ENCODE data around the gene ATP6V0E1.
A peak's percentile ranks its signal among the peaks of the same experiment; 100 is the strongest.
"Not testable (repeated sequence)": the region's sequence is repeated elsewhere in the genome, so short reads cannot be mapped to it uniquely, and the experiment has no call there.

The ATP6V0E1 gene

DNA sequence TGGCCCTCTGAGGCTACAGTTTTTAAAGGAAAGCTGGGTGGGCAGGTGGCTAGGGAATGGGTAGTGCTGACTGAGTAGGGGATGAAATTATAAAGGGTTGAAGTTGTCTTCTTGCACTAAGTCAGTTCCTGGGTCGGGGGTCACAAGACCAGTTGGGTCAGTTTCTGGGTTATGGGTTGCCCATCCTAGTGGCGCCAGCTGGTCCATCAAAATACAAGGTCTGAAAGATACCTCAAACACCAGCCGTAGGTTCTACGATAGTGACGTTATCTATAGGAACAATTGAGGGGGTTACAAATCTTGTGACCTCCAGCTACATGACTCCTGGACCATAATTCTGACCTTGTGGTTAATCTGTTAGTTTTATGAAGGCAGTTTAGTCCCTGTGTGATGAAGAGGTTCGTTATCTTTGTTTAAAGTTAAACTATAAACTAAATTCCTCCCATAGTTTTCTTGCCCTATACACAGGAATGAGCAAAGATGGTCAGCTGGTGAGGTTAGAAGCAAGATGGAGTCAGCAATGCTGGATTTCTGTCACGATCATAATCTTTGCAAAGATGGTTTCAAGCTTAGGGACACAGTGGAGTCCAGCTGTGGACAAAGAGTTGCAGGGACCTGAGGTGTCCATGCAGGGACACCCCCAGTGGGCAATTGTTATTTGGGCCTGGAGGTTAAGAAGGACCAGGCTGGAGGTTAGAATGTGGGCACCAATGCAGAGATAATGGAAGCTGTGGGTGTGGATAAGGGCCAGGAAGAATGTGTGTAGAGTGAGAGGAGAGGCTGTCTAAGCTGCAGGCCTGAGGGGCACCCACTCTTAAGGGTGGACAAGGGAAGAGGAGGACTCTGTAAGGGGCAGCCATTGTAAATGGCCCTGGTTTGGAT, 58.6 kb downstream of the ATP6V0E1 start:
- no peak for DNase-seq

DNA sequence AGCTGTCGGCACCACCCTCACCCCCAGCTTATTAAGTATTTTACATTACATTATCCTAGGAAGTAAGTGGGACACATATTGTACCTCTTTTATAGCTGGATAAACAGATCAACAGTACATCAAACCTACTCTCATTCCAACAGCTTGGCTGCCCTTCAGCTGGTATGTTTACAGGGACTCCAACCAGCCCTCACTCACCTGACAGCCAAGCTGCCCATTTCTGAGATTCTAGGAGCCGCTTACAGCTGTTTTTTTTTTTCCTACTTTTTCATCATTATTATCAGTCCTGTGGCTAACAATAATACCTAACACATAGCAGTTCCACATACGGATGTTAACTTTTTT, 59.2 kb downstream of the ATP6V0E1 start:
- DNase-seq, result no peak

DNA sequence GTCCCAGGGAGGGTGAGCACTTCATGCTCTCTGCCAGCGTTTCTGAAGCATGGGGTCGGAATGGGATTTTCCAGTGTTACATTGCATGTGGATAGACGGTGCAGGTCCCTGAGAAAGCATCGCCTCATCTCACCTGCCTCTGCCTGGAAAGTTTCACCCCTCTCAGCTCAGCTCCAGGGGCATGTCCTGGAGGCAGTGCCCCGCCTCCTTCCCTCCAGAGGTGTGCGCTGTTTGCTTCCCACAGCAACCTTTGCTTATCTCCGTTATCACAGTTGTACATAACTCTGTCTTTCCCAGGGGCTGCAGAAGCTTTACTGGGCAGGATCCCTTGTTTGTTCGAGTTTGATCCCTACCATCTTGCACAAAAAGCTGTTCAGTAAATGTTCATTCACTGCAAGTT, 61.9 kb downstream of the ATP6V0E1 start:
- no peak for DNase-seq

DNA sequence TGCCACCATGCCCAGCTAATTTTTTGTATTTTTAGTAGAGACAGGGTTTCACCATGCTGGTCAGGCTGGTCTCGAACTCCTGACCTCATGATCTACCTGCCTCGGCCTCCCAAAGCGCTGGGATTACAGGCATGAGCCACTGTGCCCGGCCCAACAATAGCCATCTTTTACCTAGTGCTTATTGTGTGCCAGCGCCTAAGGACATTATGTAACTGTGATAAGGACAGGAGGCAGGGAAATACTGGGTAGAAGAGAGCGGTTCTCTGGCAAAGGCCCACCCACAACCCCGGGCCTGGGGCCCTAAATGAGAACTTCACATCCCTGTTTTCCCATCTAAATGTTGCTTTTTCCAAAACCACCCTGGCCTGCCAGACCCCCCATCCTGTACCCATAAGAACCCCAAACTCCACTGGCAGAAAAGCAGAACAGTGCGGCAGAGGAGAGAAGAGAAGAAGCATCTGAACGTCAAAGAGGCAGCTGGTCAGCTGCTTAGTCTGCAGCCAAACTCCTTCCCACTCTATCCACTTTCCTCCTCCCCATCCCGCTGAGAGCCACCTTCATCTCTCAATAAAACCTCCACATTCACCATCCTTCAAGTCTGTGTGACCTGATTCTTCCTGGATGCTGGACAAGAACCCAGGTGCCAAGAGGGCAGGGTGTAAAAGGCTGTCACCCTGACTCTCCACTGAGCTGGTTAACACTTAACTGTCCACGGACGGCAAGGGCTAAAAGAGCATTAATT, 63.7 kb downstream of the ATP6V0E1 start:
- not testable (repeated sequence) for DNase-seq

DNA sequence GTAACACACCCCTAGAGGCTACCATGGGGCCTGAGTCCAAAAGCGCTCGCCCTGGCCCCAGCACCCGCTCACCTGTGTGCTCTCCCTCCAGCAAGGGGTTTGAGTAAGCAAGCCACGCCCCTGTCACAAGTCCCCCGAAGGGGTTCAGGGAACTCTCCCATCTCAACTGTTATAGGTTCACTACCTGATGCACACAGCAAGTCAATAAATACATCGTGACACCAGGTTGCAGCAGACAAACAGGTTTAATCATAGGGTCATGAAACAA, 64.2 kb downstream of the ATP6V0E1 start:
- DNase-seq, result no peak

DNA sequence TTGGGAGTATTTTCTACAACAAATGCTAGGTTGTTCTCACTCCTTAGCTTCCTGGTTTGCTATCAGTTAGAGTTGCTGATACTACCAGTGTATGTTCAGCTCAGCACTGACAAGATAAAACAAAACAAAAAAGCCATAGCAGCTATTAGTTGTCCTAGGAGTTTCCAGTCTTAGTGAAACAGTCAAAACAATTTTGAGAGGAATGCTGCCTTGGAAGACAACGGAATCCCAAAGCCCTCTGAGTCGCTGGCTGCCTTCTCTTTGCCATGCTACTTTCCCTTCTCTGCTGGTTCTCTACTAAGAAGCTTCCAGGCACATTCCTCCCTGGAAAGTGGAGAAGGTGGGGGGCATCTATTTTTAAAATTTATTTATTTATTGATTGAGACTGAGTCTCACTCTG, 67.2 kb downstream of the ATP6V0E1 start:
- peak; percentile 36 for DNase-seq

DNA sequence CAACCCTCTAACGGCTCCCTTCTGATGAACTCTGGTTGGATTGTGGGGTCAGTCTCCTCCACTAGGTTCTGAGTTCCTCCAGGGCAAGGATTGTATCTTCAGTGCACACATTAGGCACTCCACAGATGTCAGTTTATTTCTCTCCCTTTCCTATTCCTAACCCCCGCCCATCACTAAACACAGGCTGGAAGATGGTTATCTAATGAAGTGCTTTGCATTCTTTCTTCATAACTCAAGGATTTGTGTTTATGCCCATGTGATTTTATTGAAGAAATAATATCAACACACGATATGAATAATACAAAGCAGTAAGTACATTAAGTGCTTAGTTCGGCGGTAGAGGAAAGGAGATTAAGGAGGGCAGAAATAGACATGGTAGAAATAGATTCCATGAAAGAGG, 68.2 kb downstream of the ATP6V0E1 start:
- DNase-seq, result peak; percentile 46

DNA sequence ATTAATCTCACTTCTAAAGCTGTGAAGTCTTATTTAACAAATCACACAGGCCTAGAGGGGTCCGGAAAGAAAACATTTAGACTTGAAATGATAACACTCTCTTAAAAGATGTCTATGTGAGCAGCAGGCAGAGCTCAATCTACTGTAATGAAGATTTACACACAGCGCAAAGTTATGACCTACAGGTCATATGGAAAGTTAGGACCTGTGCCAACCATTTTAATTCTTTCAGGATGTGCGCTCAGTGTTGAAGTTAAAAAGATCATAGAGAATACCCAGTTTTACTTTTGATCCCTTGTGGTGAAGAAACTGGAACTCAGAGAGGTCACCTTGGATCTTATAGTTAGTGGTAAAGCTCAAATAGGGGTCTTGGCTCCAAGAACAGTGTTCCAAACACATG, 69.5 kb downstream of the ATP6V0E1 start:
- DNase-seq, result peak; percentile 42

DNA sequence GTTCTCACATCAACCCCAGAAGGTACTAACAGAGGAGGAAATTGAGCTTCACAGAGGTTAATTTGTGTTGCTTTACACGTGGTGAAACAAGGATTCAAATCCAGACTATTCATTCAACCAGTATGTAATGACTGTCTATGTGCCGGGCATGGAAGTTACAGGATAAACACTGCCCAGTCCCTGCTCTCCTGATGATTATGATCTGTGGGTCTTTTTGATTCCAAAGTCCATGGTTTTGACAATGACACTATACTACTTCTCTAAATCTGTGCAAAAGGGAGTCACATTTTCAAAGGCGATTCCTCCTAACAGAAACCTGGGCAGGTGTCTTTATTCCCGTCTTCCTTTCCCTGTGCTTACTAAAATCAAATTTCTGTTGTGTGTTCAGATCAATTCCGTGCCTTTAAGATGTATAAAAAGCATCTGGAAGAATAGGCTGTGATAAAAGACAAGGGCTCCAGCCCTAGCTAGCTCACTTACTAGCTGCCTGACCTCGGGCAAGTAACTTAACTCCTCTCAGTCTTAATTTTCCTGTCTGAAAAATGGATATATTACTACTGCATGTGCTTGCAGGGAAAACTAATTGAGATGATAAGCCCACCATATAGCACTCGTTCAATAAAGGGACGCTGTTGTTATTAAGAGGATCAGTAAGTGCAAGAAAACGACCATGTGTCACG, 71.6 kb downstream of the ATP6V0E1 start:
- DNase-seq, result no peak

DNA sequence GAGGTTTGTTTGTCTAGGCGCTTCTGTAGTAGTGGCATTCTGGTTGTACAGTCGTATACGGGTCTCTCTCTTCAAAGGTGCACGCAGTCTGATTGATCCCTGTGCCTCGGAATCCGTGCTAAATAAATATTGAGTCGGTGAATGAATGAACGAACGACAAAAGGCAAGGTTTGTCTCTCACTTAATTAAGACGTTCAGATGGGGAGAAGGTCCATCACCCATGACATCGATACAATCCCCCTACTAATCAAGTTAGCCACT, 72.1 kb downstream of the ATP6V0E1 start:
- DNase-seq, result no peak

DNA sequence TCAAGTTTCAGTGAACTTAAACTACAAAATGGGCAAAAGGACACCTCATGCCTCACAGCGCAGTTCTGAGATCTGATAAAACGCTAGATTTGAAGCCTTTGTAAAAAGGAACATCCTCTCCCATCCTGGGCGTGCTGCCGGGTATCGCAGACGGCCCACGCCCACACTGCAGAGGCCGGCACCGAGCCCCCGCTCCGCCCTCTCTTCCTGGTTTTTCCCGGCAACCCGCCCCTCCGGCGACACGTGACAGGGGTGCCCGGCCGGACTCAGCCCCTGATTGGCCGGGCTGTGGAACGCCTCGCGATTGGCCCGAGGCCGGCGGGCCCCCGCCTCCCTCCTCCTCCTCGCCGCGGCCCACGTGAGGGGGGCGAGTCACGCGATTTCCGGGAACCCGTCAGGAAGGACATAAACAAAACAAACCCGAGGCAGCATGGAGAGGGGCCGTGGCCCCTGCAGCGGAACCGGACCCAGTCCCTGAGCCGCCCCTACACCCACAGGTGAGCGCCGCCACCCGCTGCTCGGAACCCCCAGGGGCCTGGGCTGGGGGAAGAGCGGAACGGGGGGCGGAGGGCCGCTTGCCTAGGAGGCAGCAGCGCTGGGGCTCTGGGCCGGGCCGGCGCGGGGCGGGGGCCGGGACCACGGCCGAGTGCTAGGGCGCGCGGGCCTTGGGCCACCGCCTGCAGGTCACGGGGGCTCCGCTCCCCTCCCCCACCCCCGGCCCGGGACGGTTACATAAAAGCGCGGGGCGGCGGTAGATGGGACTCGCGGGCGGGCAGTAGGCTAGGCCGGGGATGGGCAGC, 72.6 kb downstream of the ATP6V0E1 start, which contains the start of gene CREBRF:
Gene CREBRF, plus strand, starts transcription at position 370 of the 800 bp plus-strand sequence. CDS start 24,424 bp downstream, outside the sequence.
- DNase-seq, result peak; percentile 96

DNA sequence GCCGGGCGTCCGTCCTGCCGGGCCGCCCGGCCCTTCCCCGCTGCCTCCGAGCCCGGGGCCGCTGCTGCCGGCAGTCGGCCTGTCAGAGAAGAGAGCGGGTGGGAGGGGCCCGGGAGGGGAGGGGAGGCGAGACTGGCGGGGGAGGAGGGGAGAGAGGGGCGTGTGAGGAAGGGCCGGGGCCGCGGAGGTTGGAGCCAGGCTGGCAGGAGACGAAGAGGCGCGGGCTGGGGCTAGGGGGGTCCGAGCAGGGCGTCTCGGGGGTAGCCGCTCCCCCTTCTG, 73.2 kb downstream of the ATP6V0E1 start:
- no peak for DNase-seq

DNA sequence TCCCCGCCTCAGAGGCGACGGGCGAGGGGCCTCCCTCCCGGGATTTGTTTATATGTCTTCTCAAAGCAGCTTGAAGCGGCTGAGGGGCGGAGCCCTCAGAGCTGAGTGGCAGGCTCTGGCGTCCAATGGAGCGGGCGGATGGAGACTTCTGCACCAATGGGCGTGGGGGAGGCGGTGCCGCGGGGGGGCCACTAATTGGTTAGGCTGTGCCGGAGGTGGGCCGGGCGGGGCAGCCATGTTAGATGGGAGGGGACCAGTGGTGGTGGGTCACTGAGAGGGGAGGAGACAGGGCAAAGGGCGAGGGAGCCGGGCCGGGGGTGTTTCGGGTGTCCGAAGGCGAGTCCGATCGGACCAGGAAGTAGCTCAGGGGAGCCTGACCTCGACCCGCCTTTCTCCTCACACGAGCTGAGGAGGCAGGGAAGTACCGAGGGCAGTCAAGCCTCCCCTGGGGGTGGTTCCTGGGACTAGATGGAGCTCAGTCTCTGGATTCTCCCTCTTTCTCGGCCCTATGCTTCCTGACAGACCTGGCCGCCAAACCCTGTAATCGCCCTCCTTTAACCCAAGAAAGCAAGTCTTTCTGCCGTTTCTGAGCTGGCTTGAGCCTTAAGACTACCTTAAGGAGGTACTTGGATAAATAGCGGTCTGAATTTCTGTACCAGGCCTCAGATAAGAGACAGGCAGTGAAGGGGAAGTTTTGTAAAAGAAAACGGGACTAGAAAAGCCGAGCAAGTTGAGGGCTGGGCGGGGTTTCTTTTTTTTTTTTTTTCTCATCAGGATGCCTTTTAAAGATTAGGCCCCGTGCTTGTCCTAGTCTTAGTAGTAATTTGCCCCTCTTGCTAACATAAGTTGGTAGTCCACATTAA, 73.7 kb downstream of the ATP6V0E1 start:
- peak; percentile 97 for DNase-seq

DNA sequence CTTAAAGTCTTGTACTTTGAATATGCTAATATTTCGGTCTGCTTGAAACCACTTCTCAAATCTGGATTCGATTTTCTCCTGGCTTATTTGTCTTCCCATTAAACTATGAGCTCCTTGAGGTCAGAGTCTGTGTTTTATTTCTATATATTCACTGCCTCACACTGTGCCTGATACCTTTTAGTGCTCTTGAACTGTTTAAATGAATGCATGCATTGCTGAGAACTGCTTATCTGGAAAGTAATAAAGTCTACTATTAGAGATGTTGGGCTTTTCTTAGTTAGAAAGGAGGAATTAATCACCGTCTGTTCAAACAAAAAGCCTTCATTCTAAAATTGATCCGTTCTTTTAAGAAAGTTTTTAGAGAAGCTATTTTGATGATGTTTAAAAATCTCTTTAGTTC, 78.6 kb downstream of the ATP6V0E1 start:
- DNase-seq, result no peak

DNA sequence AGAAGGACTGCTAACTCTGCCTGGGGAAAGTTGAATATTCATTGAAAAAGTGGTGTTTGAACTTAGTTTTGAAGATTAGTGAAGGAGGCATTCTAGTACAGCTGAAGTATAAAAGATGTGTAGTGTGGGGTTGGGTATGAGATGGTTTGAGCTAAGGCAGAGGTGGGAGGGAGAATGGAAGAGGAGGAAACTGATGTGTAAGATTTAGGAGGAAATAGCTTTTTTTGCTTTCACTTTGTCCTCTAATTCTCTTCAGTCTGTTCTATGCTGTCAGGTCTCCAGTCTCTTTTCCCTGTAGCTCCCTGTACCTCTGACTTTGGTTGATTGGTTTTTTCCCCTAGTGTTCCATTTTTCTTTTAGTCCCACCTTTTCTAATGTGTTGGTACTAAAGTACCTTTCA, 81.6 kb downstream of the ATP6V0E1 start:
- no peak for DNase-seq

DNA sequence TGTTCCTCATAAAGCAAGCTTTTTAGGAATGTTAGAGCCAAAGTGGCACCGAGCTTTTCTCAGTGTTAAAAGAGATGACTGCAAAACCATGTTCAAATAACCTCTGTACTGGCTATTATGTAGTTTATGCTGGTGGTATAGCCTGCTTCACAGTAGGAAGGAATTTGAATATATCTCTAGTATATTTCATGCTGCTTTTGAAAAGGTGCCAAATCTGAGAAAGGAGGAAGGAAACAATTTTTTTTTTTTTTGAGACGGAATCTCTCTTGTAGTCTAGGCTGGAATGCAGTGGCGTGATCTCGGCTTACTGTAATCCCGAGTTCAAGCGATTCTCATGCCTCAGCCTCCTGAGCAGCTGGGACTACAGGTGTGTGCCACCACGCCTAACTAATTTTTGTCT, 86.1 kb downstream of the ATP6V0E1 start:
- no peak for DNase-seq

DNA sequence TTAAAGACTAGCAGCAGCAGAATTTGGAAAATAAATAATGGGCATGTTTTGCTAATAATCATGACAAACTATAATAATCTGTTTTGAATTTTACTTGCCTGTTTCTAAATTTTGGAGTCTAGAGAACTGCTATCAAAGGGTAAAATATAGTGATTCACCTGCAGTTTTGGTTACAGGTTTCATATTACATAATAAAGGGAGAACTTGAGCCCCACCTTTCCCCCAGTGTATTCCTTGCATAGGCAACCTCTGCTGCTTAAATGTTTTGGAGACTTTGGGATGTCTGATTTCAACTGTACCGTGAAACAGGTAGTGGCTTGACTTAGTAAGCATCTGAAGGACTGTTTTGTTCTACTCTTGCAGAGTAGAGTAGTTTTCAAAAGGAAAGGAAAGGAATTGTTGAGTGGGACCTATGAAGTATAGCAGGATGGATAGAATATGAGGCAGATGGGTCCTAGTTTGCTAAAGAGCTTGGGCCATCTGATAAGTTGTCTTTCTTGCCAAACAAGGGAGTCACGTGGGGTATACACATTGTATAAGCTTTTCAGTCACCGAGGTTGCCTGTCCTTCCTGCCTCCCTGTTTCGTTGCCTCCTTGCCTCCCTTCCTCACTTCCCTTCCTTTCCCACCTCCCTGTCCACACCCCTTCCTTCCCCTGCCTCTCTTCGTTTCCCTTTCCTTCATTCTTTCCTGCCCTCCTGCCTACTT, 91.7 kb downstream of the ATP6V0E1 start:
- DNase-seq, result no peak

DNA sequence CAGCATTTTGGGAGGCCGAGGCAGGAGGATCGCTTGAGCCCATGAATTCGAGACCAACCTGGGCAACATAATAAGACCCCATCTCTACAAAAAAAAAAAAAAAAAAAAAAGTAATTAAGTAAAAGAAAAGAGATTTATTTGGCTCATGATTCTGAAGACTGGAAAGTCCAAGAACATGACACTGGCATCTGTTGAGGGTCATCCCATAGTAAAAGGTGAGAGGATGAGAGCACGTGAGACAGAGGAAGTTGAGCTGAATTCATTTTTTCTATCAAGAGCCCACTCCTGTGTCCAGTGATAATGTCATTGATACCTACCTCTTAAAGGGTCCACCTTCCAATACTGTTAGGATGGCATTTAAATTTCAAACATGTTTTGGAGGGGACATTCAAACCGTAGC, 92.4 kb downstream of the ATP6V0E1 start:
- DNase-seq, result no peak

DNA sequence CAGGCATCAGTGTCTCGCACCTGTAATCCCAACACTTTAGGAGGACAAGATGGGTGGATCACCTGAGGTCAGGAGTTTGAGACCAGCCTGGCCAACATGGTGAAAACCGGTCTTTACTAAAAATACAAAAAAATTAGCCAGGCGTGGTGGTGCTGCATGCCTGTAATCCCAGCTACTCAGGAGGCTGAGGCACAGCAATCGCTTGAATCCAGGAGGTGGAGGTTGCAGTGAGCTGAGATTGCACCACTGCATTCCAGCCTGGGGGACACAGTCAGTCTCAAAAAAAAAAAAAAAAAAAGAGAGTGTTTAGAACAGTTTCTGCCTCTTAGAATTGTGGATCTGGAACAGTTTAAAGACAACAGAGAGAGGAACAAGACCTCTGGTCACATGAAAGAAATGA, 92.9 kb downstream of the ATP6V0E1 start:
- not testable (repeated sequence) for DNase-seq

DNA sequence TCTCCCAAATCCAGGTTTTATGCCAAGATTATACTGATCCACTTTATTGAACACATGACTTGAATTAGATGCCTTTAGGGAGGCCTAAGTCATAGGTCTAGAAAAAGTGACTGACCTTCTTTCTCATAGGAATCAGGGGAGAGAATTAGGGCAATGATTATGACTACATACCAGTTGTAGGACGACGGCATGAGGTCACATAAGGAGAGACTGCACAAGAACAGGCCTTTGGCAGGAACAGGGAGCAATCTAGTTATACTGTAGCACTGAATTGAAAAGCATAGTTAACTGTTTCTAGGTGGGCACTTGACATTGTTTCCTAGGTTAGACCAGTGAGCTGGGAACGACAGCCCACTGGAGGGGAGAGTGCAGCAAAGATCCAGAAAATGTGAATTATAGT, 95.3 kb downstream of the ATP6V0E1 start:
- DNase-seq, result no peak
